Loucy (cell line): ENCODE measurements around the gene EPB41L1.

Experiments
- EZH2phosphoT487 ChIP-seq: fragments of 200-600 bp; IDR thresholded peaks from 2 replicates; pipeline ENCODE4 v1.6.1; 2018; ENCODE audit warnings: antibody characterized with exemption, mild to moderate bottlenecking, moderate library complexity, borderline replicate concordance
- TF ChIP-seq, protein P1 (sequence below): fragments of 200-600 bp; sonication (generic); conservative IDR thresholded peaks from 2 replicates; pipeline ENCODE4 v1.5.1; 2014; ENCODE audit warnings: mild to moderate bottlenecking, antibody characterized with exemption, low read length

DNA sequence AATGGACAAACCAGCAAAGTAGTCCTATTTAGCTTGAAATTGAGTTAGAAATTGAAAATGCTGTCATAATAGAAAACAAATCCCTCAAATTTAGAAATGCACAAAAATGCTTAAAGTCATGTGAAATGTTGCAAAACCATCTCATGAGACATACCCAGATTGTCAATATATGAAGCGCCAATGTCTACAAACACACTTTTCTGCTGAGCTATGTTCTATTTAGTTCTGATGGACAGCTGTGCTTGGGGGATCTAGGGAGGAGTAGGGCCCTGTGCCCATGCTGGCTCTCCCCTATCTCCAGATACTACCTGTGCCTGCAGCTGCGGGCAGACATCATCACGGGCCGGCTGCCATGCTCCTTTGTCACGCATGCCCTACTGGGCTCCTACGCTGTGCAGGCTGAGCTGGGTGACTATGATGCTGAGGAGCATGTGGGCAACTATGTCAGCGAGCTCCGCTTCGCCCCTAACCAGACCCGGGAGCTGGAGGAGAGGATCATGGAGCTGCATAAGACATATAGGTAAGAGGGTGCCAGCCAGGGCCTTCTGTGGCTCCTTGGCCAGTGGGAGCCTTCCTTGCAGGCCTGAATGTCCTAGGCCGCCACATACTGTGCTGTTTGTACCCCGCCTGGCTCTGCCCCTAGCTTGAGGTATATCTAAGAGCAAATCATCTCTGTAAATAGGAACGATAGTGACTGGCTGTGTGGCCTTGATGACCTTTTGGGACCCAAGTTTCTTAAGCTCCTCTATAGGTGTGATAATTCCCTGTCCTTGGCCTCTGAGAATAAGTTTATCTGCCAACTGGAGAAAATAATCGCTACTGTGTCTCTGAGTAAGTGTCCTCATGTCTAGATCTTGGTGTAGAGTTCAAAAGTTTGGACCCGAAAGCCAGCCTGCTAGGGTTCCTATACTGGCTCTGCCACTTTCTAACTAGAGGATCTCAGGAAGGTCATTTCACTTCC is 30.6 kb downstream of the EPB41L1 start:
- TF ChIP-seq, protein P1, sequence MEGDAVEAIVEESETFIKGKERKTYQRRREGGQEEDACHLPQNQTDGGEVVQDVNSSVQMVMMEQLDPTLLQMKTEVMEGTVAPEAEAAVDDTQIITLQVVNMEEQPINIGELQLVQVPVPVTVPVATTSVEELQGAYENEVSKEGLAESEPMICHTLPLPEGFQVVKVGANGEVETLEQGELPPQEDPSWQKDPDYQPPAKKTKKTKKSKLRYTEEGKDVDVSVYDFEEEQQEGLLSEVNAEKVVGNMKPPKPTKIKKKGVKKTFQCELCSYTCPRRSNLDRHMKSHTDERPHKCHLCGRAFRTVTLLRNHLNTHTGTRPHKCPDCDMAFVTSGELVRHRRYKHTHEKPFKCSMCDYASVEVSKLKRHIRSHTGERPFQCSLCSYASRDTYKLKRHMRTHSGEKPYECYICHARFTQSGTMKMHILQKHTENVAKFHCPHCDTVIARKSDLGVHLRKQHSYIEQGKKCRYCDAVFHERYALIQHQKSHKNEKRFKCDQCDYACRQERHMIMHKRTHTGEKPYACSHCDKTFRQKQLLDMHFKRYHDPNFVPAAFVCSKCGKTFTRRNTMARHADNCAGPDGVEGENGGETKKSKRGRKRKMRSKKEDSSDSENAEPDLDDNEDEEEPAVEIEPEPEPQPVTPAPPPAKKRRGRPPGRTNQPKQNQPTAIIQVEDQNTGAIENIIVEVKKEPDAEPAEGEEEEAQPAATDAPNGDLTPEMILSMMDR, result no peak
- TF ChIP-seq EZH2phosphoT487, result no peak
